ENCODE results near the gene C17orf107. TPM values are rescaled to one million over a fixed set of nuclear protein-coding genes. Genes with fewer than 3 reads are reported as not detected.

The C17orf107 gene
- total RNA-seq, 1 experiment from 2014 or later, result 1.7 TPM

GRCh38 chr17:4945944-4946280 lies 46.6 kb downstream of the C17orf107 start:
- DNase-seq (ENCODE audit: low read depth, low spot score), result no peak
- Histone ChIP-seq H3K27ac (ENCODE audit: low read depth, low read length) (peak overlapping the region; percentile 99), H3K9ac (ENCODE audit: low read length) (peak overlapping the region; percentile 97), H3K27me3 (ENCODE audit: insufficient read depth, low read length) (no peaks in the 10 kb centered on the region), H3K4me1 (ENCODE audit: control insufficient read depth in 1 of 2, insufficient read depth in 2 of 2, low read length in 2 of 2) (peaks cover 32 to 68% of the 10 kb centered on the region in 2 experiments), H3K9me3 (ENCODE audit: control insufficient read depth in 1 of 2, insufficient read depth in 1 of 2, low read depth in 1 of 2, low read length in 2 of 2) (no peaks in the 10 kb centered on the region), H3K79me2 (ENCODE audit: insufficient read depth, low read length) (peaks cover 82% of the 10 kb centered on the region), H2AFZ (ENCODE audit: low read depth, low read length, poor library complexity, severe bottlenecking) (no peak overlapping the region), H3K9me2 (ENCODE audit: insufficient read depth) (no peaks in the 10 kb centered on the region), H3K36me3 (ENCODE audit: control insufficient read depth in 1 of 2, insufficient read depth in 2 of 2, low read length in 2 of 2) (peaks cover 9 to 25% of the 10 kb centered on the region in 2 experiments; a peak in 2 of 4 replicates), H4K20me1 (ENCODE audit: insufficient read depth) (peaks cover 12% of the 10 kb centered on the region; the same call in 1 of the 2 replicates), H3K4me2 (ENCODE audit: low read length) (peak overlapping the region; percentile 100), H3K4me3 (replicated peaks in 1 of 2; ENCODE audit: low read depth in 1 of 2, low read length in 2 of 2) (peak overlapping the region; percentile 96 to 97)
- CTCF ChIA-PET, result interaction anchor here (1.0 kb wide), 2 partner anchors 43 to 379 kb away, joined by 3 read pairs; partner anchors contain the start of gene CHRNE
- RAD21 ChIA-PET (ENCODE audit: low non-redundant PET in 1 of 2, low total read pairs in 2 of 2, uncharacterized antibody in 2 of 2, unreplicated experiment in 2 of 2), result no interaction called here
- TF ChIP-seq ELF1 (IDR thresholded peaks at IDR 0.05; ENCODE audit: borderline replicate concordance, low read depth), result no peak
- no peak for TF ChIP-seq POLR2A (IDR thresholded peaks at IDR 0.05; ENCODE audit: borderline replicate concordance, extremely low read depth, insufficient read depth, insufficient read length)
- TF ChIP-seq SP1 (IDR thresholded peaks at IDR 0.05; ENCODE audit: low read depth), result no peak
- TF ChIP-seq ZFX (IDR thresholded peaks at IDR 0.05), result no peak
- no peak for TF ChIP-seq ATF3 (IDR thresholded peaks at IDR 0.05)
- no peak for TF ChIP-seq CBX3 (IDR thresholded peaks at IDR 0.05; ENCODE audit: low read depth)
- TF ChIP-seq ZNF274 (IDR thresholded peaks at IDR 0.05; ENCODE audit: low read depth, low read length), result no peak
- no TSS peak for BruUV-seq (replicated peaks)
- intact Hi-C loops (cut with micrococcal nuclease), result loop anchor here (1.0 to 5.0 kb wide), 2 partner anchors 41 to 116 kb away; partner anchors contain the start of gene CAMTA2
- POLR2A ChIA-PET, result interaction anchor here (1.3 to 4.7 kb wide), 3 partner anchors 19 to 37 kb away, joined by 3 to 45 read pairs (median 4); partner anchors contain the start of gene SPAG7
- no peak for ATAC-seq

- Histone ChIP-seq H3K4me2 (ENCODE audit: low read length) (peak overlapping the region; percentile 100), H3K27me3 (ENCODE audit: insufficient read depth, low read length) (no peaks in the 10 kb centered on the region), H3K9ac (ENCODE audit: low read length) (peak overlapping the region; percentile 97), H3K9me2 (ENCODE audit: insufficient read depth) (no peaks in the 10 kb centered on the region), H3K9me3 (ENCODE audit: control insufficient read depth in 1 of 2, insufficient read depth in 1 of 2, low read depth in 1 of 2, low read length in 2 of 2) (no peaks in the 10 kb centered on the region), H4K20me1 (ENCODE audit: insufficient read depth) (peaks cover 12% of the 10 kb centered on the region; the same call in 1 of the 2 replicates), H3K4me1 (ENCODE audit: control insufficient read depth in 1 of 2, insufficient read depth in 2 of 2, low read length in 2 of 2) (peaks cover 34 to 69% of the 10 kb centered on the region in 2 experiments), H3K36me3 (ENCODE audit: control insufficient read depth in 1 of 2, insufficient read depth in 2 of 2, low read length in 2 of 2) (peaks cover 9 to 25% of the 10 kb centered on the region in 2 experiments; a peak in 2 of 4 replicates), H3K4me3 (replicated peaks in 1 of 2; ENCODE audit: low read depth in 1 of 2, low read length in 2 of 2) (peak overlapping the region; percentile 96 to 97), H3K79me2 (ENCODE audit: insufficient read depth, low read length) (peaks cover 81% of the 10 kb centered on the region), H3K27ac (ENCODE audit: low read depth, low read length) (peak overlapping the region; percentile 99), H2AFZ (ENCODE audit: low read depth, low read length, poor library complexity, severe bottlenecking) (no peak overlapping the region)
- intact Hi-C loops (cut with micrococcal nuclease), result loop anchor here (5.0 kb wide), 1 partner anchor 41 kb away; the partner anchor contains the start of gene CAMTA2
- ChIA-PET RAD21 (ENCODE audit: low non-redundant PET in 1 of 2, low total read pairs in 2 of 2, uncharacterized antibody in 2 of 2, unreplicated experiment in 2 of 2) (no interaction called here), POLR2A (interaction anchor here (1.3 to 4.7 kb wide), 2 partner anchors 21 to 37 kb away, joined by 4 to 45 read pairs; partner anchors contain the start of gene SPAG7), CTCF (interaction anchor here (1.0 kb wide), 2 partner anchors 43 to 380 kb away, joined by 3 read pairs; partner anchors contain the start of gene CHRNE)
- BruUV-seq (replicated peaks), result TSS peak; percentile 69
- DNase-seq (ENCODE audit: low read depth, low spot score), result no peak
- ATAC-seq, result no peak
- TF ChIP-seq RAD21 (IDR thresholded peaks at IDR 0.05; ENCODE audit: low read depth), result no peak
- TF ChIP-seq CTCF (IDR thresholded peaks at IDR 0.05 in 2 of 3, conservative IDR thresholded peaks at IDR 0.05 in 1 of 3; ENCODE audit: borderline replicate concordance in 1 of 3, insufficient read depth in 1 of 3, low read depth in 2 of 3, low read length in 2 of 3), result no peak
- no peak for TF ChIP-seq ZBTB33 (IDR thresholded peaks at IDR 0.05; ENCODE audit: extremely low read depth, insufficient replicate concordance, low read length)
- no peak for TF ChIP-seq ELF1 (IDR thresholded peaks at IDR 0.05; ENCODE audit: borderline replicate concordance, low read depth)
- TF ChIP-seq ZFX (IDR thresholded peaks at IDR 0.05), result no peak
- no peak for TF ChIP-seq FOSL1 (IDR thresholded peaks at IDR 0.05; ENCODE audit: low read depth)
- TF ChIP-seq EZH2phosphoT487 (IDR thresholded peaks at IDR 0.05; ENCODE audit: borderline replicate concordance), result no peak
- TF ChIP-seq CEBPB (IDR thresholded peaks at IDR 0.05; ENCODE audit: low read depth), result no peak
- no peak for TF ChIP-seq SP1 (IDR thresholded peaks at IDR 0.05; ENCODE audit: low read depth)
- TF ChIP-seq TCF7L2 (IDR thresholded peaks at IDR 0.05; ENCODE audit: borderline replicate concordance, extremely low read depth, insufficient read depth, insufficient read length), result no peak
- TF ChIP-seq CBX3 (IDR thresholded peaks at IDR 0.05; ENCODE audit: low read depth), result no peak
- TF ChIP-seq JUND (IDR thresholded peaks at IDR 0.05), result no peak
Observed at GRCh38 chr17:4946312-4946976, 47.1 kb downstream of the C17orf107 start.
